ENCODE data around the gene SEC14L2. TPM values are rescaled to one million over a fixed set of nuclear protein-coding genes. Genes with fewer than 3 reads are reported as not detected.
"Not testable (repeated sequence)": the region's sequence is repeated elsewhere in the genome, so short reads cannot be mapped to it uniquely, and the experiment has no call there.

The SEC14L2 gene
- total and polyA plus RNA-seq, 5 donors, result 1.6 to 5.5 (median 3.3) TPM

DNA sequence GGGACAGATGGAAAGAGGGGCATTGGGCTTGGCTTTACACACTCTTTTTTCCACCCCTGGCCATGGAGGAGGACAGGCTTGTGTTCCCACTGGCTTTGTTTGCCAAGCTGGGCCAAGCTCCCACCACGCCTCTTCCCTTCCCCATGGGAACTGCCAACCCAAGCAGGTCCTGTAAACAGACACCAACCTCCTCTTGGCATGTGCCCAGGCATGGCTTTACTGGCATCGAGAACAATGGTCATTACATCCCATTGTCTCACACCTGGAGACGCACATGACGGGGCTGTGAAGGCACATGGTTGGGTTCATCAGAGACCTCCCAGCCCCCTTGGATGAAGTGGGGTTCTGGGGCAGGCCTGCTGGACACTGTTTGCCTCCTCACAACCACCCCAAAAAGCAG is 63.3 kb downstream of the SEC14L2 start:
- intact Hi-C loops (cut with DNase I), result no loop called here
- ATAC-seq (no peak), DNase-seq (no peak)
- 89% methylated on average over 4 of the region's 4 CpGs for WGBS
- Histone ChIP-seq H3K27me3 (ENCODE audit: control insufficient read depth, insufficient read depth) (no peaks in the 10 kb centered on the region), H3K4me1 (ENCODE audit: control insufficient read depth, insufficient read depth, low read length) (no peaks in the 10 kb centered on the region), H3K27ac (ENCODE audit: low read length) (no peak overlapping the region), H3K9me3 (ENCODE audit: control insufficient read depth, low read length) (no peaks in the 10 kb centered on the region), H3K4me3 (ENCODE audit: low read length) (no peak overlapping the region)

DNA sequence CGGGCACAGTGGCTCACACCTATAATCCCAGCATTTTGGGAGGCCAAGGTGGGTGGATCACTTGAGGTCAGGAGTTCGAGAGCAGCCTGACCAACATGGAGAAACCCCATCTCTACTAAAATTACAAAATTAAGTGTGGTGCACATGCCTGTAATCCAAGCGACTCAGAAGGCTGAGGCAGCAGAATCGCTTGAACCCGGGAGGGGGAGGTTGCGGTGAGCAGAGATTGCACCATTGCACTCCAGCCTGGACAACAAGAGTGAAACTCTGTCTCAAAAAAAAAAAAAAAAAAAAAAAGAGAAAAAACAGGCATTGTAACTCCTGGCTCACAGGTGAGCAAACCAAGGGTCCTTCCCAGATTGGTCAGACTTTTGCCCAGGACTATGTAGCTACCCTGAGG is 63.7 kb downstream of the SEC14L2 start:
- intact Hi-C loops (cut with DNase I); ATAC-seq; H3K27ac ChIP-seq (ENCODE audit: low read length); H3K4me3 ChIP-seq (ENCODE audit: low read length); H3K9me3 ChIP-seq (ENCODE audit: control insufficient read depth, low read length); DNase-seq; H3K4me1 ChIP-seq (ENCODE audit: control insufficient read depth, insufficient read depth, low read length); H3K27me3 ChIP-seq (ENCODE audit: control insufficient read depth, insufficient read depth): not testable (repeated sequence)
- 83% methylated on average over 6 of the region's 6 CpGs for WGBS

DNA sequence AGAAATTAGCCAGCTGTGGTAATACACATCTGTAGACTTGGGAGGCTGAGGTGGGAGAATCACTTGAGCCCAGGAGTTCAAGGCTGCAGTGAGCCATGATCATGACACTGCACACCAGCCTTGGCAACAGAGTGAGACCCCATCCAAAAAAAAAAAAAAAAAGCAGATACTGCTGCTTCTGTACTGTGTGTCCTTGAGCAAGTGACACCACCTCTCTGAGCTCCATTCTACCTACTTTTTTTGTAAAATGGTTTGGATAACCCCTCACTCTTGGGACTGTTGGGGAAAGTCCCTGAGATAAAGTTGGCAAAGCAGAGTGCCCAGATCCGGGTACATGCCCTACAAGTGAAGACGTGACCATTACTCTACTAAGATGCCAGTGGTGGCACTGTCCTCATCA is 72.3 kb downstream of the SEC14L2 start:
- WGBS, result 40% methylated on average over 2 of the region's 2 CpGs
- H3K27ac ChIP-seq (ENCODE audit: low read length), result no peak overlapping the region
- H3K9me3 ChIP-seq (ENCODE audit: control insufficient read depth, low read length), result no peaks in the 10 kb centered on the region
- H3K4me1 ChIP-seq (ENCODE audit: control insufficient read depth, insufficient read depth, low read length), result no peaks in the 10 kb centered on the region
- no peaks in the 10 kb centered on the region for H3K27me3 ChIP-seq (ENCODE audit: control insufficient read depth, insufficient read depth)
- no peak overlapping the region for H3K4me3 ChIP-seq (ENCODE audit: low read length)
- no peak for ATAC-seq
- intact Hi-C loops (cut with DNase I), result no loop called here
- DNase-seq, result no peak

DNA sequence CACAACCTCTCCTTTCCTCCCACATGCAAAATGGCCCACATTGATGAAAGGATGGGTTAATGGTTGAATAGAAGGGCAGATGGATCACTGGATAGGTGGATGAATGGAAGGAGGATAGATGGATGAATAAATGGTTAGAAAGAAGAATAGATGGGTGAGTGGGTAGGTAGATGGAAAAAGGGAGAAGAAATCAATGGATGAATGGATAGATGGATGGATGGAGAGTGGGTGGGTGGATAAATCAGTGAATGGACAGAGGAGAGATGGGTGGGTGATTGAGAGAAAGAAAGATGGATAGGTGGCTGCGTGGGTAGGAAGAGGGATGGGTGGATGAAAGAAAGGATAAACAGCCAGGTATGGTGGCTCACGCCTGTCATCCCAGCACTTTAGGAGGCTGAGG is 73.8 kb downstream of the SEC14L2 start:
- intact Hi-C loops (cut with DNase I), result no loop called here
- Histone ChIP-seq H3K9me3 (ENCODE audit: control insufficient read depth, low read length) (no peaks in the 10 kb centered on the region), H3K4me3 (ENCODE audit: low read length) (no peak overlapping the region), H3K27me3 (ENCODE audit: control insufficient read depth, insufficient read depth) (no peaks in the 10 kb centered on the region), H3K4me1 (ENCODE audit: control insufficient read depth, insufficient read depth, low read length) (no peaks in the 10 kb centered on the region), H3K27ac (ENCODE audit: low read length) (no peak overlapping the region)
- WGBS, result 74% methylated on average over 2 of the region's 2 CpGs
- ATAC-seq (no peak), DNase-seq (no peak)

DNA sequence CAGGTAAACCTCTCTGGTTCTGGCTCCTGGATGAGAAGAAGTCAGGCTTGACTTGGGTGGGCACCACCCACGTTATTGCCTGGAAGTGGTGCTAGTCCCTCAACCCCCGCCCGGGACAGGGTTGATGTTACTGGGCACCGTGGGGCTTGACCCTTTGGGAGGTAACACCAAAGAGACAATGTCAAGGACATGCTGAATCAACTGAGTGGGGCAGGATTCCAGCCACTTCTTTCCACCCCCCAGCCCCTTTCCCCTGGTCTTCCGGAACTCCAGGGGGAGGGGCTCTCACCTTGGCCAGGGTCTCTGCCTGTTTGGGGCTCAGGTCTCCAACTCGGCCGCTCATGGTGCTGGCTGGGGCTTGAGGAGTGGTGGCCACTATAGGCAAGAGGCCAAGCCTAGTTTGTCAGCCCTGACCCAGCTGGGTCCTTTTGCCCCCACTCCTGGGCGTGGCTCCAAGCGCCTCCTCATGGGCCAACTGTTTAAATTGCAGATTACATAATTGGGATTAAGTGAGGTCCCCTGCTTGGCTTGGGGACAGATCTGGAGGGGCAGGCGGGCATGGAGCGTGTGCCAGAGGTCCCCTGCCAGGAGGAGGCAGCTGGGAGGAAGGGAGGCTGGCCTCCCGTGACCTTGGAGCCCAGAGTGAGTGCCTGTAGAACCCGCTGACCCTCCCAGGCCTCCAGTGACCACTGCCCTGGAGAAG is 74.9 kb downstream of the SEC14L2 start, which contains the start of gene SEC14L3:
SEC14L3 (minus strand) TSS at position 402 of the 703 bp plus-strand sequence; CDS start at position 343, 59 bp downstream.
- 60% methylated on average over 13 of the region's 13 CpGs for WGBS
- no peak within 1 kb of the TSS for H3K4me3 ChIP-seq (ENCODE audit: low read length)

DNA sequence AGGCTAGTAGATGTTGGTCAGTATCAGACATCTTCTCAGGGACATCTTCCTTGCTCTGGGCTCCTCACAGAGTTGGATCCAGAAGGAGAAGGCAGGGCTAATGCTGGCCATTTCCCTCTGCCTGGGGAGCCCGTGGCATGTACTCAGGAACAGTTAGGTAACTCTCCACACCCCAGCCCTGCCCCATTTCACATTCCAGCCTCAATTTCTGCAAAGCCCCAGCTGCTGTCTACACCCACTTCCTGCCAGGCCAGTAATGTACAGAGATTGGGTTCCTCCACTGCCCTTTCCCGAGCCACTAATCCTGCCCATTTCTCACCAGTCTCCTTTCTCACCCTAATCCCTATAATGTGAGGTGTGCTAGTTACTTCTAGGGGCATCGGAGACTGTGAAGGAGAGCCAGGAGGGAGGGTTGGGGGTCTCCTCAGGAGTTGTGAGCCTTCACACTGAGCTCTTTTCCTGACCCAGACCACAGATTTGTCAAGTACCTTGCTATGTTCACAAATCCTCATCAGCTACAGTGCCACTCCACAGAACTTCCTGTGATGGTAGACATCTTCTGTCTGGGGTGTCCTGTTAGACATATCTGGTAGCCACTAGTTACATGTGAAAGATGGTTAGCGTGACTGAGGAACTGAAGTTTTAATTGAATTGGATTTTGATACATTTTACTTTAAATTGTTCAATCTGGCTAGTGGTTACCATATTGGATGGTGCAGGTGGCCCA is 76.3 kb downstream of the SEC14L2 start:
- no peak overlapping the region for H3K27ac ChIP-seq (ENCODE audit: low read length)
- no peak overlapping the region for H3K4me3 ChIP-seq (ENCODE audit: low read length)
- no peaks in the 10 kb centered on the region for H3K9me3 ChIP-seq (ENCODE audit: control insufficient read depth, low read length)
- no peaks in the 10 kb centered on the region for H3K4me1 ChIP-seq (ENCODE audit: control insufficient read depth, insufficient read depth, low read length)
- no peak for ATAC-seq
- 69% methylated on average over 4 of the region's 4 CpGs for WGBS
- no peaks in the 10 kb centered on the region for H3K27me3 ChIP-seq (ENCODE audit: control insufficient read depth, insufficient read depth)
- DNase-seq, result no peak
- intact Hi-C loops (cut with DNase I), result no loop called here

More for the DNA sequence above, 74.9 kb downstream of the SEC14L2 start, which contains the start of gene SEC14L3:
- intact Hi-C loops (cut with DNase I), result no loop called here
- ATAC-seq (no peak), DNase-seq (no peak)
- Histone ChIP-seq H3K27me3 (ENCODE audit: control insufficient read depth, insufficient read depth) (no peaks in the 10 kb centered on the region), H3K4me1 (ENCODE audit: control insufficient read depth, insufficient read depth, low read length) (no peaks in the 10 kb centered on the region), H3K27ac (ENCODE audit: low read length) (no peak within 1 kb of the TSS), H3K9me3 (ENCODE audit: control insufficient read depth, low read length) (no peaks in the 10 kb centered on the region)

DNA sequence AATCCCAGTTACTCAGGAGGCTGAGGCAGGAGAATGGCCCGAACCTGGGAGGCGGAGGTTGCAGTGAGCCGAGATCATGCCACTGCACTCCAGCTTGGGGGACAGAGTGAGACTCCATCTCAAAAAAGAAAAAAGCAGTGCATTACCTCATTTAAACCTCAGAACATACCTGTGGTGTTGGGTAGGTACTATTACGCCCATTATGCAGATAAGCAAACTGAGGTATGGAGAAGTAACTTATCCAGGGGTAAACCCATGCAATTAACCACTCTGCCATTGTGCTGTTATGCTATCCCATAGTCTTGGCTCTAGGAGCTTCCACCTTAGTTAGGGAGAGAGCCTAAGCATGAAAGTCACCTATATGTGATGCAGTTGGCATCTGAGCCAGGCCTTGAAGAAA is 77.3 kb downstream of the SEC14L2 start:
- no peak overlapping the region for H3K27ac ChIP-seq (ENCODE audit: low read length)
- ATAC-seq, result no peak
- no peak for DNase-seq
- 93% methylated on average over 4 of the region's 4 CpGs for WGBS
- H3K9me3 ChIP-seq (ENCODE audit: control insufficient read depth, low read length), result no peaks in the 10 kb centered on the region
- H3K27me3 ChIP-seq (ENCODE audit: control insufficient read depth, insufficient read depth), result no peaks in the 10 kb centered on the region
- intact Hi-C loops (cut with DNase I), result no loop called here
- no peak overlapping the region for H3K4me3 ChIP-seq (ENCODE audit: low read length)
- H3K4me1 ChIP-seq (ENCODE audit: control insufficient read depth, insufficient read depth, low read length), result no peaks in the 10 kb centered on the region

Other genes starting within 250 kb of the SEC14L2 start
- 1 to 10 TPM in 1 of 4 donors, under 1 TPM in 3; 0.09 to 3.7 (median 0.43) TPM for gene LIF, start 150.3 kb upstream of the SEC14L2 start, total RNA-seq
- gene LIF, start 150.3 kb upstream of the SEC14L2 start, polyA plus RNA-seq, result 0.54 TPM
- 1 to 10 TPM in 1 of 4 donors, under 1 TPM in 3; 0.17 to 1.5 (median 0.26) TPM for gene OSM, start 130.2 kb upstream of the SEC14L2 start, total RNA-seq
- 0.81 TPM for gene OSM, start 130.2 kb upstream of the SEC14L2 start, polyA plus RNA-seq
- gene CASTOR1, start 107.5 kb upstream of the SEC14L2 start, total RNA-seq, result 1 to 10 TPM; 7.0 to 9.0 (median 7.4) TPM
- gene CASTOR1, start 107.5 kb upstream of the SEC14L2 start, polyA plus RNA-seq, result 6.4 TPM
- gene TBC1D10A, start 70.1 kb upstream of the SEC14L2 start, total RNA-seq, result 1 to 10 TPM; 5.6 to 9.1 (median 8.5) TPM
- 5.4 TPM for gene TBC1D10A, start 70.1 kb upstream of the SEC14L2 start, polyA plus RNA-seq
- gene SF3A1, start 40.1 kb upstream of the SEC14L2 start, total RNA-seq, result 100 to 1,000 TPM; 105 to 110 (median 108) TPM
- gene SF3A1, start 40.1 kb upstream of the SEC14L2 start, polyA plus RNA-seq, result 16.2 TPM
- gene CCDC157, start 40.0 kb upstream of the SEC14L2 start, total RNA-seq, result 1 to 10 TPM in 3 of 4 donors, under 1 TPM in 1; 0.47 to 2.1 (median 1.4) TPM
- gene CCDC157, start 40.0 kb upstream of the SEC14L2 start, polyA plus RNA-seq, result 0.66 TPM
- gene RNF215, start 9.6 kb upstream of the SEC14L2 start, total RNA-seq, result 10 to 100 TPM in 3 of 4 donors, 1 to 10 TPM in 1; 8.7 to 17.0 (median 12.7) TPM
- 5.7 TPM for gene RNF215, start 9.6 kb upstream of the SEC14L2 start, polyA plus RNA-seq
- 10 to 100 TPM; 15.5 to 29.3 (median 18.6) TPM for gene MTFP1, start 28.8 kb downstream of the SEC14L2 start, total RNA-seq
- gene MTFP1, start 28.8 kb downstream of the SEC14L2 start, polyA plus RNA-seq, result 38.9 TPM
- not detected for gene SEC14L3, start 75.0 kb downstream of the SEC14L2 start, total RNA-seq
- gene SEC14L3, start 75.0 kb downstream of the SEC14L2 start, polyA plus RNA-seq, result not detected
- gene SEC14L4, start 108.7 kb downstream of the SEC14L2 start, total RNA-seq, result not detected
- gene SEC14L4, start 108.7 kb downstream of the SEC14L2 start, polyA plus RNA-seq, result not detected
- under 1 TPM; 0.17 to 0.40 (median 0.23) TPM for gene SEC14L6, start 149.7 kb downstream of the SEC14L2 start, total RNA-seq
- 0.20 TPM for gene SEC14L6, start 149.7 kb downstream of the SEC14L2 start, polyA plus RNA-seq
- under 1 TPM in 3 of 4 donors, not detected in 1; 0.17 to 0.93 (median 0.47) TPM for gene GAL3ST1, start 177.6 kb downstream of the SEC14L2 start, total RNA-seq
- gene GAL3ST1, start 177.6 kb downstream of the SEC14L2 start, polyA plus RNA-seq, result 0.75 TPM
- 10 to 100 TPM; 23.7 to 31.9 (median 23.8) TPM for gene PES1, start 194.9 kb downstream of the SEC14L2 start, total RNA-seq
- 20.1 TPM for gene PES1, start 194.9 kb downstream of the SEC14L2 start, polyA plus RNA-seq
- gene TCN2, start 210.2 kb downstream of the SEC14L2 start, total RNA-seq, result 10 to 100 TPM; 10.9 to 33.4 (median 25.5) TPM
- gene TCN2, start 210.2 kb downstream of the SEC14L2 start, polyA plus RNA-seq, result 14.3 TPM
- gene SLC35E4, start 238.8 kb downstream of the SEC14L2 start, total RNA-seq, result 1 to 10 TPM; 2.5 to 4.0 (median 2.9) TPM
- 2.9 TPM for gene SLC35E4, start 238.8 kb downstream of the SEC14L2 start, polyA plus RNA-seq